ENCODE measurements around the gene CUX1.

CUX1 gene

DNA sequence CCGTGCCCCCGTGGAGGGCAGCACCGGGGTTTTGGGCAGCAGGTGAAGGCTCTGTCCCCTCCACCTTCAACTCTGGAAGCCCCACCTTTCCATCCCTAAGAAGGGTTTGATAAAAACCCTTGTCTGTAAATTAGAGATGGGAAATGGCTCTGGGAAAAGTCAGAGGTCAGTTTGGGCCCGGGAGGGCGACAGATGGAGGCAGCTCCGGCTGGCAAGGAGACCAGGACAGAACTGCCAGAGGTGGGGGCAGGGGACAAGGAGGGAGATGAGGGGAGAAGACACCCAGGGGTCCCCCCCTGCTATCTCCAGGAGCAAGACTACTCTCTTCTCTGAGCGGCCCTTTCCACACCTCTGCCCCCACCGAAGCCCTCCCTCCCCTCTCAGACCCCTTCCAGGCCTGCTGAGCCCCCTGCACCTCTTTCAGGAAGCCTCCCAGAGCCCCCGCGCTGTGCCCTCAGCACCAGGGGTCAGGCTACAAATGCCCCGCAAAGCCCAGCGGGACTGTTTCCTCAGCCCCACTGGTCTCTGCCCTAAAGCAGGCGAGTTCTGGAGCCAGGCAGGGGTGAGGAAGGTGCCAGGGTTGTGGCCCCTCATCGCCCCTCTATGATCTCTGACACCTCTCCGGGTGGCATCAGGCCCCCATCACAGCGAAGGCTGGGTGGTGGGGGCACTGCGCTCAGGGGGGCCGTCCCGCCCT lies 468.3 kb downstream of the CUX1 start:
- H3K4me1 ChIP-seq (ENCODE audit: control insufficient read depth in 1 of 2, insufficient read depth in 2 of 2, low read length in 2 of 2), result peaks cover 0 to 15% of the 10 kb centered on the region in 2 donors
- H3K9me3 ChIP-seq (ENCODE audit: control insufficient read depth in 1 of 2, low read length in 2 of 2), result no peaks in the 10 kb centered on the region
- no peaks in the 10 kb centered on the region for H3K36me3 ChIP-seq (ENCODE audit: control insufficient read depth in 1 of 2, insufficient read depth in 2 of 2, low read length in 2 of 2)
- no peak overlapping the region for H3K27ac ChIP-seq (ENCODE audit: low read length)
- no peaks in the 10 kb centered on the region for H3K27me3 ChIP-seq (ENCODE audit: low read depth, low read length)
- H3K4me3 ChIP-seq (ENCODE audit: low read depth in 1 of 2, low read length in 2 of 2), result peak overlapping the region; percentile 39 to 66

DNA sequence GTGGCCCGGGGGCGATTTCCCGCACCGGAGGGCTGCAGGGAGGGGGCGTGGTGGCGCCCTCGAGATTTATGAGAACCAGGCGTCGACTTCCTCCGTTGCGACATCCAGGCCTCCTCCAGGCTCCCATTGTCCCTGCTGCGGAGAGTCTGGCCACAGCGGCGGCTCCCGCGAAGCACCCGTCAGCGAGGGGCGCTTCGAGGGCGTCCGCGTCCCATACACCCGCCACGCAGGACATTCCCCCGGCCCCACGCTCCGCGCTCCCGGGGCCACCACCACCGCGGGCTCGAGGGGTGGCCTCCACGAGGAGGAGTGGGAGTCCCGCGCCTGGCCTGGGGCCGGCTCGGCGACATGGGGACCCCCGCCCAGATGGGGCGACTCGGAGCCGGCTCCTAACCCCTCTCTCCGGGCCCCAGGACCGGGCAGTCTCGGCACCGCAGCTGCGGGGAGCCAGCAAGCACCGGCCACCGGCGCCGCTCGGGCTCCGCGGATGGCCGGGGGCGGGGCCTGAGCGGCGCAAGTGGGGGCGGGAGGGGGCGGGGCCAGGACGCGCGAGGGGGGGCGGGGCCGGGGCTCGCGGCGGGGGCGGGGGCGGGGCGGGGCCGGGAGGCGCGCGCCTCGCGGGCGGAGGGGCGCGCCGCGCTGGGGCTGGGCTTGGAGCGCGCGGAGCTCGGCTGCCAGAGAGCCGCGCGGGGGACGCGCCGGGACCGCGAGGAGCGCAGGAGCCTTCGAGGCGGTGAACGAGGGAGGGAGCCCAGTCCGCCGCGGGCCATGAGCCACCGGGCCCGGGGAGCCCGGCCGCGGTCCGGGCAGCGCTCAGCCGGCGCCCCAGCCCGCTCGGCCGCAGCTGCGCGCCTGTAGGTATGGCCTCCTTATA lies 469.0 kb downstream of the CUX1 start, which contains the start of gene SH2B2:
Gene SH2B2 (plus strand): TSS at position 632 of the 874 bp plus-strand sequence. CDS start 13,683 bp downstream, outside the sequence.
- Histone ChIP-seq H3K27me3 (ENCODE audit: low read depth, low read length) (no peaks in the 10 kb centered on the region), H3K9me3 (ENCODE audit: control insufficient read depth in 1 of 2, low read length in 2 of 2) (no peaks in the 10 kb centered on the region), H3K27ac (ENCODE audit: low read length) (no peak within 1 kb of the TSS), H3K4me1 (ENCODE audit: control insufficient read depth in 1 of 2, insufficient read depth in 2 of 2, low read length in 2 of 2) (peaks cover 0 to 15% of the 10 kb centered on the region in 2 donors), H3K36me3 (ENCODE audit: control insufficient read depth in 1 of 2, insufficient read depth in 2 of 2, low read length in 2 of 2) (no peaks in the 10 kb centered on the region), H3K4me3 (ENCODE audit: low read depth in 1 of 2, low read length in 2 of 2) (peak within 1 kb of the TSS; percentile 69 to 78)

DNA sequence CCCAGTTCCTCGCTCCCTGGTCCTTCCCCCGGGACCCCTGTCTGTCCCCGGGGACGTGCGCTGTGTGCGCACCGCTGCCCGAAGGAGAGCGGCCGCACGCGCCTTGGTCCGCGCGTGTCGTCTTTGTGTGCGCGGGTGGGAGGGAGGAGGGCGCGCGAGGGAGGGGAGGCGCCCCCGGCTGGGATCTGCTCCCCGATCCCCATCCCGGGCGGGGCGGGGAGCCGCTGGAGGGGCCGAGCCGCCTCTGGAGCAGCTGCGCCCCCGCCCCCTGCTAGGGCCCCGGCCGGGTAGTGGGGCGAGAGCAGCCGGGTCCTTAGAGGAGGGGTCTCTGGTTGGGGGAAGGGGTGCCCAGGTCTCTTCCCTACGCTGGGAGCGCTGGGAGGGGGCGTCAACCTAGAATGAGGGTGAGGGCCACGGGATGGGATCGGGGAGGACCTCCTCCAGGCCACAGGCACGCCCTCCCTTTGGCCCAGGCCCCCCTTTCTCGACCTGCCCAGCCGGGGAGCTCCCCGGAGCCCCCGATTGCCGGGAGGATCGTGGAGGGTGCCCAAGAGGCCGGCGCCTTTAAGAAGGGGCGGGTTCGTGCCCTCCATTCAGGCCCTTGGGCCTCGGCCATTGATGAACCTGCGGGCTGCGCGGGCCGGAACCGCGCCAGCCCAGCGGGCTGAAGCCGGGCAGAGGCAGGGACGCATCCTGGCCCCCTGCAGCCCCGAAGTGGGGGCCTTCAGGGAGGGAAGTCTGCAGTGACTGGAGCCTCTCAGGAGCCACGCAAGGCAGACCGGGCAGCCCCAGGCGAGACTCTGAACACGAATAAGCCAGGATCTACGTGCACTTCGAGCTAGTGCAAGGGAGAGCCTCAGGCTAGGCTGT lies 469.9 kb downstream of the CUX1 start:
- no peaks in the 10 kb centered on the region for H3K36me3 ChIP-seq (ENCODE audit: control insufficient read depth in 1 of 2, insufficient read depth in 2 of 2, low read length in 2 of 2)
- H3K27me3 ChIP-seq (ENCODE audit: low read depth, low read length), result no peaks in the 10 kb centered on the region
- no peak overlapping the region for H3K27ac ChIP-seq (ENCODE audit: low read length)
- peaks cover 0 to 15% of the 10 kb centered on the region in 2 donors for H3K4me1 ChIP-seq (ENCODE audit: control insufficient read depth in 1 of 2, insufficient read depth in 2 of 2, low read length in 2 of 2)
- no peaks in the 10 kb centered on the region for H3K9me3 ChIP-seq (ENCODE audit: control insufficient read depth in 1 of 2, low read length in 2 of 2)
- peak overlapping the region; percentile 69 to 78 for H3K4me3 ChIP-seq (ENCODE audit: low read depth in 1 of 2, low read length in 2 of 2)

DNA sequence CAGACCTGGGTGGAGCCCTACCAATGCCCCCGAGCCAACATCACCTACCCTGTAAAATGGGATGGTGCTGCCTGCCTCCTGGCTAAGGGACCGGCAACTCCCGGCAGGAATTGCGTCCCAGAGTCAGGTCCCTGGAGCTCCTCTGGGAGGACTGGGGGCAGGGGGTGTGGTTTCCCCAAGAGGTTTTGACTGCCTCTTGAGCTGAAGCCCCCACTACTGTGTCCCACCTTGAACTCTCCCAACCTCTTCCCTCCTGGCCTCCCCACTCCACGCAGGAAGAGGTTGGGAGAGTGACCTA lies 470.5 kb downstream of the CUX1 start:
- Histone ChIP-seq H3K27ac (ENCODE audit: low read length) (no peak overlapping the region), H3K9me3 (ENCODE audit: control insufficient read depth in 1 of 2, low read length in 2 of 2) (no peaks in the 10 kb centered on the region), H3K4me3 (ENCODE audit: low read depth in 1 of 2, low read length in 2 of 2) (peak overlapping the region; percentile 69 to 78), H3K27me3 (ENCODE audit: low read depth, low read length) (no peaks in the 10 kb centered on the region), H3K4me1 (ENCODE audit: control insufficient read depth in 1 of 2, insufficient read depth in 2 of 2, low read length in 2 of 2) (peaks cover 0 to 15% of the 10 kb centered on the region in 2 donors), H3K36me3 (ENCODE audit: control insufficient read depth in 1 of 2, insufficient read depth in 2 of 2, low read length in 2 of 2) (no peaks in the 10 kb centered on the region)

DNA sequence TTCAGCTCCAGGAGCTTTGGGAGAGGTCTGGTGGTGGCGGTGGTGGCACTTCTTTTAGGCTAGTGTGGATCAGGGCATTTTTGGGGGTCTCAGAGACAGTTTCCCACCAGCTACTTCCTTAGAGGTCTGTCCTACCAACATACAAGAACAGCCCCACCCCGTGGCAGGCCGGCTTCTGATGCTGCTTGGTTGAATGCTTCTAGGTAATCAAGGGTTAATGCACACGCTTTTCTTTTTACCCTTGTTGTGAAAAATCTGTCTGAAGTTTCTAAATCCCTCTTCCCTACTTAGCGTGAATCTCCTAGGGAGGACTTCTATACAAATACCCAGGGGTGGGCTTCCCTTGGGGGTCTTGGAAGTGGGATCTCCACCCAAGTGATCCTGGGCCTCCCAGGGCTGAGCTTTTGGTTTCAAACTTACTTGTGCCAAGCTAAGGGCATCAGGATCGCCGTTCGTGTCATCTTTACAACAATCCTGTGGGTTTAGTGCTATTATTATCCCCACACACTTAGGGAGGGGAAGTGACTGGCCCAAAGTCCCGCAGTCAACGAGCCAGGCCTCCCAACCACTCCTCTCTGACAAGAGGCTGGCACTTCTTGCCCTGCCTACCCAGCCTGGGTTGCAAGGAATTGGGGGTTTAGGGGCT lies 471.0 kb downstream of the CUX1 start:
- Histone ChIP-seq H3K36me3 (ENCODE audit: control insufficient read depth in 1 of 2, insufficient read depth in 2 of 2, low read length in 2 of 2) (no peaks in the 10 kb centered on the region), H3K27me3 (ENCODE audit: low read depth, low read length) (no peaks in the 10 kb centered on the region), H3K4me1 (ENCODE audit: control insufficient read depth in 1 of 2, insufficient read depth in 2 of 2, low read length in 2 of 2) (peaks cover 0 to 15% of the 10 kb centered on the region in 2 donors), H3K27ac (ENCODE audit: low read length) (no peak overlapping the region), H3K9me3 (ENCODE audit: control insufficient read depth in 1 of 2, low read length in 2 of 2) (no peaks in the 10 kb centered on the region), H3K4me3 (ENCODE audit: low read depth in 1 of 2, low read length in 2 of 2) (peak overlapping the region; percentile 69 to 78)

DNA sequence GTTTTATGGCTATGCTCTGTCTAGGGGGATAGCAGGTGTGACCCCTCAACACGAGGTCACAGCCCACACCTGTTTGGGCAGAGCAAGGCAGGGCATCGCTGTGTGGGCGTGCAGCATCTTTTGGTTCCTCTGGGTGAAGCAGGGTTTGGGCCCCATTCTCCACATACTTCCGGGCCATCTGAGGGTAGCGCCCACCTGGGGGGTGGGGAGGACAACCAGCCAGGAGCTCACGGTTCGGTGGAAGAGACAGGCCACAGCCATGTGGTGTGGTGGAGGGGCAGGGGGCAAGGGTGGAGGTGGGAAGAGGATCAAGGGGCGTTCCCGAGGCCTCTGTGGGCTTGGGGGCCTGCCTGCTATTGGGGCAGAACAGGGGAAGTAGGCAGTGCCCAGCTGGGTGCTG lies 471.6 kb downstream of the CUX1 start:
- H3K4me3 ChIP-seq (ENCODE audit: low read depth in 1 of 2, low read length in 2 of 2), result no peak overlapping the region
- H3K36me3 ChIP-seq (ENCODE audit: control insufficient read depth in 1 of 2, insufficient read depth in 2 of 2, low read length in 2 of 2), result no peaks in the 10 kb centered on the region
- no peak overlapping the region for H3K27ac ChIP-seq (ENCODE audit: low read length)
- H3K27me3 ChIP-seq (ENCODE audit: low read depth, low read length), result no peaks in the 10 kb centered on the region
- peaks cover 0 to 15% of the 10 kb centered on the region in 2 donors for H3K4me1 ChIP-seq (ENCODE audit: control insufficient read depth in 1 of 2, insufficient read depth in 2 of 2, low read length in 2 of 2)
- H3K9me3 ChIP-seq (ENCODE audit: control insufficient read depth in 1 of 2, low read length in 2 of 2), result no peaks in the 10 kb centered on the region

DNA sequence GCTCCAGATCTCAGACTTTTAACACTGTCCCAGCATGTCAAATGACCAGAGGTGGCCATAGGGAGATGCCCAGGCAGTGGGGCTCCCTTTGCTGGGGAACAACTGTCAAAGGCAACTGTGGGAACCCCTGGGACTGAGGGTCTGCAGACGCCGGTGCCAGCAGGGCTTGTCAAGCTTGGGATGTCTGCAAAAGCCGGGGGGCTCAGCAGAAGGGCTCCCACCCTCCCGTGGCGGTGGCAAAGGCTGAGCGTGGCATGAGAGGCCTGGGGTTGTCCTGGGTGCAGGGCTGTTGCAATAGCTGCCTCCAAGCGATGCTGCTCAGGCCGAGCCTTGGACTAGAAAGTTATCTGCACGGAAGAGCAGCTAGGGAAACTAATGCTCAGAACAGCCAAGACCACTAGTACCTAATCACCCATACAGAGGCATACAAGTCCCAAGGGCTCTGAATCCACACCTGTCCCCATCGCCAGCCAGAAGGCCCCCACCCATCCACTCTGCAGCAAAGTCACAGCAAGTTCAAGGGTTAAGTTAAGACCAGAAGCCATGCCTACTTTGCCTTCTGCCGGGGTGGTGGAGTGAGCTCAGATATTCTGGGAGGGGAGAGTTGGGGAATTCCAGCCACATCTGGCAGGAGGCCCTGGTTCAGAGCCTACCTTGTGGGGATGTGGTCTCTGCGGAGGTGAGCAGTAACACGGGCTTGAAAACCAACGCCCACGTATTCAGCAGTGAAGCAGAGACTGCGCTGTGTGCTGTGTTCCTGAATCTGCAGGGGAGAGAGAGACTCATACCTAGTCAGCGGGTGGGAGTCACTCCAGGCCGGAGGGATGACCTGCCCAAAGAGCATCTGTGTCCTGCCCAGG lies 473.9 kb downstream of the CUX1 start:
- Histone ChIP-seq H3K4me3 (ENCODE audit: low read depth in 1 of 2, low read length in 2 of 2) (no peak overlapping the region), H3K9me3 (ENCODE audit: control insufficient read depth in 1 of 2, low read length in 2 of 2) (no peaks in the 10 kb centered on the region), H3K27ac (ENCODE audit: low read length) (no peak overlapping the region), H3K36me3 (ENCODE audit: control insufficient read depth in 1 of 2, insufficient read depth in 2 of 2, low read length in 2 of 2) (no peaks in the 10 kb centered on the region), H3K4me1 (ENCODE audit: control insufficient read depth in 1 of 2, insufficient read depth in 2 of 2, low read length in 2 of 2) (peaks cover 0 to 15% of the 10 kb centered on the region in 2 donors), H3K27me3 (ENCODE audit: low read depth, low read length) (no peaks in the 10 kb centered on the region)

DNA sequence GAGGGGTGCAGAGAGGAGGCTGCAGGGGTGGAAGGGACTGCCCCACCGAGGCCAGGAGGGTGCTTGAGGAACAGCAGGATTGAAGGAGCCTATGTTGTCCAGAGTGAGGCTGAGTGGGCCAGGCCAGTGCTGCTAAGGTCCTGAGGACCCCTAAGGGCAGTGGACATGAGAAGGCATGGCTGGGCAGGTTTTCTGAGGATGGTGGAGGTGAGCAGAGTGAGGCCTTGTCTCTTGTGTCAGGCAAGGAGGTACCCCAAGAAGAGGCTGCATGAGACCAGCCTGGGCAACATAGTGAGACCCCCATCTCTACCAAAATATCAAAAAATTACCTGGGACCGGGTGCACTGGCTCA lies 474.5 kb downstream of the CUX1 start:
- no peak overlapping the region for H3K4me3 ChIP-seq (ENCODE audit: low read depth in 1 of 2, low read length in 2 of 2)
- H3K4me1 ChIP-seq (ENCODE audit: control insufficient read depth in 1 of 2, insufficient read depth in 2 of 2, low read length in 2 of 2), result peaks cover 0 to 15% of the 10 kb centered on the region in 2 donors
- H3K9me3 ChIP-seq (ENCODE audit: control insufficient read depth in 1 of 2, low read length in 2 of 2), result no peaks in the 10 kb centered on the region
- H3K27ac ChIP-seq (ENCODE audit: low read length), result no peak overlapping the region
- H3K27me3 ChIP-seq (ENCODE audit: low read depth, low read length), result no peaks in the 10 kb centered on the region
- no peaks in the 10 kb centered on the region for H3K36me3 ChIP-seq (ENCODE audit: control insufficient read depth in 1 of 2, insufficient read depth in 2 of 2, low read length in 2 of 2)

DNA sequence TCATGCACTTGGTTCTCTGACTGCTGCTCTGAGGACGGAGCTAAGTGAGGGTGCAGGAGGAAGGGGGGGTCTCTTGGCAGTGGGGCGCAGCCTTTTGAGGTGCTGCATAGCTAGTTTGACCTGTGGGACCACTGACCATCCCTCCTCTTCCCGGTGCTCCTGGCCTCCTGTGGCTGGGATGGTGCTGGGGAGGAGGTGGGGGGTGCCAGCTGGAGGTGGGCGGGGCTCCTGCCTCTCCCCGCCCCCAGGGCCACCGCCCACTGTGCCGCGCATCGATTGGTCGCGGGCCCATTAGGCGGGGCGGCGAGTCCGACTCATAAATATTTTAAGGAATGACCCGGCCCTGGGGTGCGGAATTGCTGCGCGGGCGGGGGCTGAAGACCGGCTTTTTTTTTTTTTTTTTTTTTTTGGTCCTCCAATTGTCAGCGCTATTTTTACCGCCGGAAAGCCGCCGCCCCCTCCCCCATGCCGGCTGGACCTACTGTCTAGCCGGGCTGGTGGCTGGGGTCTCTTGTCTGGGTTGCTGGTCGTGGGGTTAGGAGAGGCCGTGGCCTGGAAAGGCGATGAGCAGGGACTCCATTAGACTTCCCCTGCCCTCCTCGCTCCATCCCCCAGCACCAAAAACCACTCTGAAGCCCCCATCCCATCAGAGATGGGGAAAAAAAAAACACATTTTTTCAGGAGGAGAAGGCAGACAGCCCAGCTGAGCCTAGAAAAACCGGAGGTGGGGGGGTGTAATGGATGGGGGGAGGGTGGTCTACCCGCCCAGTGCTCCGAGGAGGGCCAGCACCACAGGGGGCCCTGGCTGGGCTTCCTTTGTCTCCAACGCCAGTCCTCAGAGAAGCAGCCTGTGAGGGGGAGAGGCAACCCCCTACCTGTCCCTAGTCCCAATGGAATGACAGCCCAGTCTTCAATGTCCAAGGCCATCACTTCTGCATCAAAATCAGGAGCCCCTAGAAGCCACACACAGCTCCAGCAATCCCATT lies 475.7 kb downstream of the CUX1 start:
- Histone ChIP-seq H3K36me3 (ENCODE audit: control insufficient read depth in 1 of 2, insufficient read depth in 2 of 2, low read length in 2 of 2) (no peaks in the 10 kb centered on the region), H3K4me3 (ENCODE audit: low read depth in 1 of 2, low read length in 2 of 2) (no peak overlapping the region), H3K27ac (ENCODE audit: low read length) (no peak overlapping the region), H3K9me3 (ENCODE audit: control insufficient read depth in 1 of 2, low read length in 2 of 2) (no peaks in the 10 kb centered on the region), H3K4me1 (ENCODE audit: control insufficient read depth in 1 of 2, insufficient read depth in 2 of 2, low read length in 2 of 2) (peaks cover 0 to 8% of the 10 kb centered on the region in 2 donors), H3K27me3 (ENCODE audit: low read depth, low read length) (no peaks in the 10 kb centered on the region)

Measured in muscle layer of duodenum (tissue), 2 donors.